ENCODE data around the gene RSPH1.
A peak's percentile ranks its signal among the peaks of the same experiment; 100 is the strongest.

Gene RSPH1

DNA sequence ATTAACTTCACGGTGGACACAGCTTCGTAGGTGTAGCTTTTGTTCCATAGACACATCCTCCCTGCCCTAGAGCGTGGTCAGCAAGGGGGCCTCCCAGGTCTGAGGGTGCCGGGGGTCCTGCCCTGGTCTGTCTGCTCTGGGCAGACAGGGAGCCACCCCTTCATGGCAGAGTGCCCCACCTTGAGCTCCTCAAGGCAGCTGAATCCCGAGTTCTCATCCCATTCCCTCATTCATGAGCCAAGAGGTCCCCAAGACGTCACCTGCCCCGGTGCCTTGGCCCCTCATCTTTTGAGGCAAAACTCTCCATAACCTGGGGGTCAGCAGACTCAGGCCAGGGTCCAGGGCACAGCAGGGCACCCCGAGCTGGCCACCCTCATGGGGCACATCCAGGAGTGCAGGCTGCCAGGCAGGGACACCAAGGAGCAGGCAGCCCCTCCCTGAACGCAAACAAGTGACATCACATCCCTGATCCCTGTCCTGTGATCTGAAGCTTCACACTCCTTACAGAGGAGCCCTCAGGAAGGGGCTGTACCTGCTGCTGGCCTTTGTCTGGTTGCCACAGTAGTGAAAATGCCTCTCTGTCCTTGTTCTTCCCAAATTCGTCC lies 69.0 kb downstream of the RSPH1 start:
- DNase-seq (ENCODE audit: low read depth) = no peak

DNA sequence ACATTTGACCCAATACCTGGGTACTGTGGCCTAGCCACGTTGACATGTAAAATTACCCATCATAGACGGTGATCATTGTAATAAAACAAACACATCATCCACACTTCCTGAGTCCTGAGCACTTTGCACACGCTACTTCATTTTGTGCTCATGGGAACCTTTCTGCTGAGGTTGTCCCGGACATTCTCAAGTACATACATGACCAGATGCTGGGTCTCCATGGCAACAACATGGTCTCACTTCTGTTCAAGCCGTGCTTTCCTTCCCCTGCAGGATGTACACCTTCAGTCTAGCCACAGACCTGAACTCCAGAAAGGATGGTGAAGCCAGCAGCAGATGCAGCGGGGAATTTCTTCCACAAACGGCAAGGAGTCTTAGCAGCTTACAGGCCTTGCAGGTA lies 69.6 kb downstream of the RSPH1 start:
- DNase-seq (ENCODE audit: low read depth) = no peak

DNA sequence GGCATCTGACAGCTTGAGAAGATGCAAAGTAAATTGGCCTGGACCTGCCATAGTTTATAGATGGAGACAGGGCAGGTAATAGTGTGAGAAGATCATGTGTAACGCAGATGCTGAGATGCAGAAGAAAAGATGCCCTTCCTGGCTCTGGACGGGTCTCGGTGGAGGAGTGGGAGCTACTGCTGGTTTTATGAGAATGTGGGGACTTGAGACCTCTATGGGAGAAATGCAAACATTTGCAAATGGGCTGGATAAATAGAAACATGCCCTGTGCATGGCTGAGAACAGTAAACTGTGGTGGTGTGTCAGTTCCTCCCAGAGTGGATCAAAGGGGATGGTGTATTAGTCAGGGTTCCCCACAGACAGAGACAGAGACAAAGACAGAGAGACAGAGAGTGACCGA lies 70.4 kb downstream of the RSPH1 start:
- DNase-seq (ENCODE audit: low read depth) = no peak

DNA sequence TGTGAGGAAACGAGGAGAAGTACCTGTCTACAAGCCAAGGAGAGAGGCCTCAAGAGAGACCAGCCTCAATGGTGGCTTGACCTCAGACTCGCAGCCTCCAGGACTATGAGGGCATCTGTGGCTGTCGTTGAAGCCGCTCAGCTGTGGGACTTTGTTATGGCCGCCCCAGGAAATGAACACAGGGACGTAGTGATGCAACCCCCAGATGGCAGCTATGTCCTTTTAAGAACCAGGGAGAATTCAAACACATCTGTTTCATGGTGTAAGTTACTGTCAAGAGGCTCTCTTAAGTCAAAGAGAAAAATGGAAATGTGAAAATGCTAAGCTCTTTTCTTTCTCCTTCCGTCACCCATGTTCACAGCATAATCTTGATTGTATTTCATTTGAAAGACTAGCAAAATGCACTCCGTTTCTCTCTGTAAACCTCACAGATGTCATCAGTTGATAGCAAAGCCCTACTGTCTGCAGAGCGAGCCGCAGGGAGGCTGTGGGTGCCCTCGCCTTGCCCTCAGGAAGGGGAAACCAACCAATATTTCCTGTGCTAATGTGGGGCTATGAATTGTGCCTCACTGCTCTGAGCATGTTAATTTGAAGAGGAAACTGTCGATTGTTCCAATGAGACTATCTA lies 71.0 kb downstream of the RSPH1 start:
- peak; percentile 60 for DNase-seq (ENCODE audit: low read depth)

DNA sequence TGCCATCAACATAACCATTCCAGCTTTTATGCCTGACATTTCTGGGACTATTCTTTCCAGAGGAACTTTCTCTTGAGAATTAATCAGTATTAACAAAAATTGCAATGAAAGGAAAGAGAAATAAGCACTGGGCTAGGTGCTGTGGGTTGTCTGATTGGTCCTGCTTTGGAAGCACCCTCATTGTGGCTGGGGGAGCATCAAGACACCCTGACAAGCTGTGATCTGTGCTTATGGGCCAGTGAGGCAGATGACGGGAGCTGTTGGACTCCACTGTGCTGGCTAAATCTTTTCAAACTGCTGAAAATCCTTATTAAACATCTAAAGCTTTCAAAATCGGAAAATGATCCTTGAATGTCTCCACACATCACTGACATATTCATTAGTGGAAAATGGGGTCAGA lies 72.3 kb downstream of the RSPH1 start:
- DNase-seq (ENCODE audit: low read depth) = no peak

DNA sequence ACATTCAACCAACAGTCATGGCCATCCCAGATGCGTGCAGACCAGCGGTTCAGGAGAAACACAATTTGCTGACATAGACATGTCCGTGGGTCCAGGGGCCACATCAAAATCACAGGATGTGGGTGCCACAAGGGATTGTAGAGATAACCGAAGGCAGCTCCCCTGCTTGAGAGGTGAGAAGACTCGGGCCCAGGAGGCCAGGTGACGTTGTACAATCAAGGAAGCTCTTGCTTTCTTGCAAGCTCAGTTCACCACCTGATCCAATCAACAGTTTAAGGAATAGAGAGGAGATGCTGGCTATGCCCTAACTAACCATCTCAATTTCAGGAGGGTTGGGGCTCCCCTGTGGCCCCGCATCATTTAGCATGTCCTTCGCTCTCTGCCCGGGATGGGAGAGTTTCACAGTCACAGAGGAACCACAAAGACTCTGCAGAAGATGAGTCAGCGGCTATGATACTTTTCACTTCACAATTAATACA lies 72.8 kb downstream of the RSPH1 start:
- DNase-seq (ENCODE audit: low read depth) = no peak
